Endothelial cell of umbilical vein (primary cell): ENCODE data around the gene THBD. TPM values are rescaled to one million over a fixed set of nuclear protein-coding genes. Genes with fewer than 3 reads are reported as not detected.

ENCODE experiments used
- BruUV-seq: library from RNA; stranded (reverse); fragments of 400-500 nt; replicated peaks from 2 replicates; lab custom pipeline; 2021; lab: Mats Ljungman, UMichigan
- CTCF ChIA-PET: fragments of 300-600, 350-600 bp; sonication (Branson Sonifier 250); formaldehyde crosslinking; loops from one replicate; lab custom pipeline; 2021; ENCODE audit warnings: antibody characterized with exemption, inconsistent platforms; lab: Charles Lee
- POLR2A ChIA-PET: fragments of 300-600, 350-600 bp; sonication (Branson Sonifier 250); formaldehyde crosslinking; loops from one replicate; lab custom pipeline; 2021; ENCODE audit warnings: antibody characterized with exemption, inconsistent platforms; lab: Charles Lee
- DNase-seq: peaks from one replicate; pipeline ENCODE4 v3.0.0-alpha.2; 2011; ENCODE audit warnings: low read depth, low spot score
- FAIRE-seq: peaks from 2 replicates; lab custom pipeline; 2011; peaks lifted over from hg19 to GRCh38; lab: Jason Lieb, UNC
- H2AFZ ChIP-seq: 2 replicates; pipeline ENCODE4 v1.6.0; 2012; ENCODE audit warnings: low read depth, low read length, control low read depth, inconsistent platforms
- H3K27ac ChIP-seq: 2 replicates; pipeline ENCODE4 v1.5.1; 2011; ENCODE audit warnings: low read depth, mild to moderate bottlenecking, control low read depth, low read length, moderate library complexity; ENCODE audit not compliant: insufficient read depth
- H3K27me3 ChIP-seq, 2 experiments: 2 replicates each; pipeline versions ENCODE4 v1.6.0 to v1.6.1; 2011; ENCODE audit warnings: low read length in 2 of 2, mixed read lengths in 1 of 2; ENCODE audit not compliant: control insufficient read depth in 2 of 2, insufficient read depth in 2 of 2
- H3K36me3 ChIP-seq, 2 experiments: 2 replicates in 1 of 2; 3 replicates in 1 of 2; pipeline ENCODE4 v1.5.1; 2011; ENCODE audit warnings: low read length in 2 of 2, mild to moderate bottlenecking in 1 of 2, moderate library complexity in 1 of 2; ENCODE audit not compliant: control insufficient read depth in 2 of 2, insufficient read depth in 2 of 2; ENCODE audit errors: extremely low read depth in 1 of 2
- H3K4me1 ChIP-seq: 3 replicates; pipeline ENCODE4 v1.5.1; 2011; ENCODE audit warnings: mild to moderate bottlenecking, low read length; ENCODE audit not compliant: control insufficient read depth, insufficient read depth; ENCODE audit errors: extremely low read depth
- H3K4me2 ChIP-seq: 2 replicates; pipeline ENCODE4 v1.6.1; 2011; ENCODE audit warnings: low read length, control low read depth, mixed read lengths; ENCODE audit not compliant: insufficient read depth
- H3K4me3 ChIP-seq, 3 experiments: fragments of 200-600 bp in 1 of 3; sonication (generic), shearing (Covaris generic) in 1 of 3; replicated peaks in 1 of 3; 2 replicates each; pipeline ENCODE4 v1.5.1; 2011 to 2016; ENCODE audit warnings: control low read depth in 3 of 3, low read length in 3 of 3, mild to moderate bottlenecking in 2 of 3, inconsistent platforms in 1 of 3, low read depth in 1 of 3, moderate library complexity in 1 of 3; ENCODE audit not compliant: insufficient read depth in 1 of 3
- H3K79me2 ChIP-seq: 2 replicates; pipeline ENCODE4 v1.6.0; 2012; ENCODE audit warnings: low read length, inconsistent platforms; ENCODE audit not compliant: control insufficient read depth, insufficient read depth
- H3K9ac ChIP-seq: replicated peaks from 2 replicates; pipeline ENCODE3; 2011; ENCODE audit warnings: low read length, control low read depth; ENCODE audit not compliant: insufficient read depth; ENCODE audit errors: extremely low read depth
- H3K9me1 ChIP-seq: replicated peaks from 3 replicates; pipeline ENCODE4 v1.6.0; 2011; ENCODE audit warnings: mild to moderate bottlenecking, low read length; ENCODE audit not compliant: control insufficient read depth, insufficient read depth; ENCODE audit errors: extremely low read depth
- H3K9me3 ChIP-seq: replicated peaks from 2 replicates; pipeline ENCODE4 v1.5.1; 2012; ENCODE audit warnings: low read length, inconsistent platforms; ENCODE audit not compliant: control insufficient read depth, insufficient read depth
- H4K20me1 ChIP-seq: replicated peaks from 2 replicates; pipeline ENCODE3; 2011; ENCODE audit warnings: mild to moderate bottlenecking, low read length; ENCODE audit not compliant: control insufficient read depth, insufficient read depth; ENCODE audit errors: extremely low read depth
- GATA2 ChIP-seq: IDR thresholded peaks from 2 replicates; pipeline ENCODE4 v1.7.0; 2011; ENCODE audit warnings: low read depth, mild to moderate bottlenecking, moderate library complexity, mixed read lengths, low read length; ENCODE audit not compliant: insufficient read length, insufficient read depth
- JUN ChIP-seq: IDR thresholded peaks from 2 replicates; pipeline ENCODE4 v1.6.1; 2011; ENCODE audit warnings: borderline replicate concordance, low read depth; ENCODE audit not compliant: insufficient read length, insufficient read depth
- MYC ChIP-seq: IDR thresholded peaks from one replicate; pipeline ENCODE4 v1.6.1; 2011; ENCODE audit warnings: mild to moderate bottlenecking, low read depth, low read length
- POLR2A ChIP-seq: IDR thresholded peaks from 2 replicates; pipeline ENCODE4 v1.6.1; 2012; ENCODE audit warnings: low read depth, mild to moderate bottlenecking, control low read depth, low read length
- dilution Hi-C: fragments of 300-500 bp; cut with MboI; formaldehyde crosslinking; loops from one replicate; pipeline ENCODE4 v1.15.0; 2019; ENCODE audit warnings: low sequenced_read_pairs; ENCODE audit not compliant: extremely low pct_ligation_motif_present
- intact Hi-C: fragments of 100-400 bp; cut with micrococcal nuclease; formaldehyde crosslinking; loops from one replicate; pipeline ENCODE4 v1.10.0; 2022
- polyA plus RNA-seq, 4 experiments: library from polyadenylated mRNA; depleted of rRNA in 3 of 4; stranded (reverse) in 3 of 4; unstranded in 1 of 4; fragments of >200 nt; gene quantifications; 2 replicates each; pipeline versions ENCODE4 v1.2.1 to v1.2.3, GENCODE V29; 2011 to 2012; ENCODE audit warnings: missing spikeins in 1 of 4
- total RNA-seq: library from RNA; stranded (reverse); gene quantifications from 2 replicates; pipeline ENCODE4 v1.2.3, GENCODE V29; 2021

The THBD gene
- total and polyA plus RNA-seq, 2 donors (not counting 3 experiments of a cell fraction or from before 2014, with no cell fraction given): 17.1 to 28.0 TPM

DNA sequence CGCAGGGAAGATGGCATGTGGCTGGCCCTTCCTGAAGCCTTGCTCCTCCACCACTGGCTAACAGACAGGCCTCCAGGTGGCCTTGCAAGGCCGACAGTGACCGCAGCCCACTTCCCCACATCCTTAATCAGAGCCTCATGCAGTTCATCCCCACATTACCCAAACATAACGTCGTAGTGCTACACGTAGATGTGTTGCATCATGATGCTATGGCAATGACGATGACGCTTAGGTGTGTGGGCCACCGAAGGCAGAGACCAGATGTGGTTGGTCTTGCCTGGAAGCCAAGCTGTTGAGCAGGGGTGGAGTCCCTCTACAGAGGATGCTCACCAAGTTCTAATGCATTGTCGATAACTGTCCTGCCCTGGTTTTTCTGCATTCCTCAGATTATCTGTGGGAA, 31.0 kb upstream of the THBD start:
- Histone ChIP-seq H3K4me2 (peak overlapping the region; percentile 44), H4K20me1 (no peaks in the 10 kb centered on the region), H3K36me3 (peaks cover 15 to 18% of the 10 kb centered on the region in 2 experiments), H3K27ac (peak overlapping the region; percentile 9), H3K79me2 (peaks cover 54% of the 10 kb centered on the region), H3K4me3 (no peak overlapping the region), H2AFZ (no peak overlapping the region), H3K27me3 (no peaks in the 10 kb centered on the region), H3K9ac (peak overlapping the region; percentile 30), H3K4me1 (peaks cover 56% of the 10 kb centered on the region), H3K9me3 (no peaks in the 10 kb centered on the region), H3K9me1 (no peaks in the 10 kb centered on the region)
- dilution Hi-C loops: no loop called here
- CTCF ChIA-PET: interaction anchor here (0.9 to 2.3 kb wide), 10 partner anchors 14 to 389 kb away, joined by 3 to 21 read pairs (median 6); no protein-coding TSS in a partner anchor
- FAIRE-seq (no peak), DNase-seq (no peak)
- POLR2A ChIA-PET: interaction anchor here (1.0 to 2.2 kb wide), 2 partner anchors 30 to 269 kb away, joined by 4 to 9 read pairs; no protein-coding TSS in a partner anchor
- intact Hi-C loops: loop anchor here (10.0 kb wide), 1 partner anchor 1776 kb away; the partner anchor contains the start of gene XRN2
- no peak for TF ChIP-seq MYC
- TF ChIP-seq GATA2: no peak
- TF ChIP-seq JUN: no peak
- TF ChIP-seq POLR2A: no peak
- BruUV-seq: no TSS peak

DNA sequence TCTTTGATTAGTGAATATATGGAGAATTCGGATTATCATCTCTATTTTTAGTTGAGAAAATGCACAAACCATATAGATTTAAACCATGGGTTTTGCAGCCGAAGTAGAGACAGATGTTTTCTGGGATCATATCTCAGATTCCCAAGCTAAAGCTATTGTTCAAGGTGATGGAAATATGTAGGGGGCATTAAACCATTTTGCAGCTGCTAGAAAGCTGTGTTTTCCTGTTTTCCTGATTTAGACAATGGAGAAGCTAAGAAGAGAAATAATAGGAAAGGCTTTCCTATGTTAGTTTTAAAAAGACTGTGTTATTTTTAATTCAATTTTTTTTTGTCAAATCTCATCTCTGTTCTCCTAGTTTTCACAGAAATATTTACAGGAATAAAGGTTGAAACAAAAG, 30.5 kb upstream of the THBD start:
- TF ChIP-seq POLR2A (no peak), GATA2 (no peak), MYC (no peak)
- FAIRE-seq (peak; percentile 76), DNase-seq (peak; percentile 79)
- Histone ChIP-seq H2AFZ (no peak overlapping the region), H3K4me3 (no peak overlapping the region), H3K4me2 (peak overlapping the region; percentile 44), H3K4me1 (peaks cover 50% of the 10 kb centered on the region), H3K79me2 (peaks cover 48% of the 10 kb centered on the region), H3K36me3 (peaks cover 15 to 18% of the 10 kb centered on the region in 2 experiments), H3K27ac (no peak overlapping the region), H3K9me3 (no peaks in the 10 kb centered on the region), H3K9me1 (no peaks in the 10 kb centered on the region), H3K9ac (peak overlapping the region; percentile 30), H4K20me1 (no peaks in the 10 kb centered on the region), H3K27me3 (no peaks in the 10 kb centered on the region)
- dilution Hi-C loops (no loop called here), intact Hi-C loops (loop anchor here (10.0 kb wide), 1 partner anchor 1775 kb away; the partner anchor contains the start of gene XRN2)
- no TSS peak for BruUV-seq
- POLR2A ChIA-PET: interaction anchor here (0.6 to 2.2 kb wide), 4 partner anchors 23 to 270 kb away, joined by 4 to 9 read pairs (median 4); no protein-coding TSS in a partner anchor
- CTCF ChIA-PET: interaction anchor here (0.9 to 2.3 kb wide), 16 partner anchors 13 to 388 kb away, joined by 3 to 21 read pairs (median 4); no protein-coding TSS in a partner anchor
